HEK293T (cell line): ENCODE measurements around the gene OTUB1.
A peak's percentile ranks its signal among the peaks of the same experiment; 100 is the strongest.
"Not testable (repeated sequence)": the region's sequence is repeated elsewhere in the genome, so short reads cannot be mapped to it uniquely, and the experiment has no call there.

Experiments
- CTCF ChIA-PET: fragments of 350-600 bp; formaldehyde crosslinking; extraction: SDS; loops from one replicate; lab custom pipeline; 2021; ENCODE audit warnings: antibody characterized with exemption, inconsistent platforms; lab: Yijun Ruan, JAX
- POLR2A ChIA-PET: fragments of 350-600 bp; formaldehyde crosslinking; extraction: SDS; loops from one replicate; lab custom pipeline; 2020; ENCODE audit warnings: antibody characterized with exemption, inconsistent platforms; lab: Yijun Ruan, JAX
- DNase-seq: peaks from one replicate; pipeline ENCODE4 v3.0.0; 2012; ENCODE audit warnings: mixed read lengths; ENCODE audit errors: extremely low spot score
- ARNT ChIP-seq: fragments of 450-650 bp; IDR thresholded peaks from 2 replicates; pipeline ENCODE4 v1.6.1; 2017; ENCODE audit warnings: mild to moderate bottlenecking
- BHLHE40 ChIP-seq: fragments of 450-650 bp; IDR thresholded peaks from 2 replicates; pipeline ENCODE4 v1.6.1; 2016; ENCODE audit warnings: mild to moderate bottlenecking, moderate library complexity, borderline replicate concordance
- CTBP1 ChIP-seq: fragments of 450-650 bp; IDR thresholded peaks from 2 replicates; pipeline ENCODE4 v1.6.1; 2016; ENCODE audit warnings: borderline replicate concordance
- ELF4 ChIP-seq: fragments of 450-650 bp; IDR thresholded peaks from 2 replicates; pipeline ENCODE4 v1.6.1; 2017; ENCODE audit warnings: antibody characterized with exemption
- FOXA1 ChIP-seq: fragments of 450-650 bp; IDR thresholded peaks from 2 replicates; pipeline ENCODE4 v1.6.1; 2016; ENCODE audit warnings: mild to moderate bottlenecking
- FOXK2 ChIP-seq: fragments of 450-650 bp; IDR thresholded peaks from 2 replicates; pipeline ENCODE4 v1.6.1; 2016; ENCODE audit warnings: mild to moderate bottlenecking
- FOXM1 ChIP-seq: fragments of 450-650 bp; IDR thresholded peaks from 2 replicates; pipeline ENCODE4 v1.6.1; 2017; ENCODE audit warnings: mild to moderate bottlenecking, borderline replicate concordance
- HDGF ChIP-seq: fragments of 450-650 bp; IDR thresholded peaks from 2 replicates; pipeline ENCODE4 v1.6.1; 2017; ENCODE audit warnings: antibody characterized with exemption, borderline replicate concordance
- L3MBTL2 ChIP-seq: fragments of 450-650 bp; conservative IDR thresholded peaks from 2 replicates; pipeline ENCODE4 v1.6.1; 2016; ENCODE audit warnings: mild to moderate bottlenecking
- LEF1 ChIP-seq: fragments of 450-650 bp; IDR thresholded peaks from 2 replicates; pipeline ENCODE4 v1.6.1; 2017; ENCODE audit warnings: mild to moderate bottlenecking, borderline replicate concordance
- NFRKB ChIP-seq: fragments of 450-650 bp; IDR thresholded peaks from 2 replicates; pipeline ENCODE4 v1.6.1; 2016; ENCODE audit warnings: mild to moderate bottlenecking, moderate library complexity
- SP1 ChIP-seq: fragments of 450-650 bp; IDR thresholded peaks from 2 replicates; pipeline ENCODE4 v1.6.1; 2017
- SUZ12 ChIP-seq: fragments of 450-650 bp; IDR thresholded peaks from 2 replicates; pipeline ENCODE4 v1.6.1; 2016; ENCODE audit warnings: mild to moderate bottlenecking
- TARDBP ChIP-seq: fragments of 450-650 bp; IDR thresholded peaks from 2 replicates; pipeline ENCODE4 v1.6.1; 2016
- ZNF384 ChIP-seq: fragments of 450-650 bp; IDR thresholded peaks from 2 replicates; pipeline ENCODE4 v1.6.1; 2016
- TF ChIP-seq, protein P1 (sequence below): fragments of 450-650 bp; IDR thresholded peaks from 2 replicates; pipeline ENCODE4 v1.6.1; 2016

OTUB1 gene

DNA sequence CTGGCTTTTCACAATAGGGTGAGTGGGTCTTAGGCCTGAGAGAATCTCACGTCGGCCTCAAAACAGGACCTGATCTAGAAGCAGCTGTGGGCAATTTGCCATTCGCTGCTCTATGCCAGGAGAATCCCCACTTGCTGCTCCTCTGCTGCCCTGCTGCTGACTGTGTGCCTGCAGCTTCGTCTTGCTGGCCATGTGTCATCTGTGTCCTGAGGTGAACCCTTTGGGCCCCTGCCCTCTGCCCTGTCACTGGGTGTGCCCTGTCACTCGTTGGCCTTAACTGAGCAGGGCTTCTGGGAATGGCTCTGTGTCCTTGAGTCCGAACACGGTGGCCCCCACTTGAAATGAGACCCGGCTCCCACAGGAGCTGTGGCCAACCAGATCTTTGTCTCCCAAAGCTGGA, 41.3 kb upstream of the OTUB1 start:
- ChIA-PET POLR2A (interaction anchor here (1.0 to 1.9 kb wide), 4 partner anchors 28 to 115 kb away, joined by 3 to 10 read pairs (median 5); partner anchors contain the start of genes COX8A and RCOR2), CTCF (interaction anchor here (0.8 to 2.3 kb wide), 6 partner anchors 11 to 176 kb away, joined by 3 to 17 read pairs (median 6); partner anchors contain the start of genes MARK2 and ZFTA)
- DNase-seq = no peak
- no peak for TF ChIP-seq HDGF
- no peak for TF ChIP-seq L3MBTL2
- no peak for TF ChIP-seq FOXM1
- TF ChIP-seq TARDBP = no peak
- TF ChIP-seq SP1 = no peak
- TF ChIP-seq ARNT = no peak
- TF ChIP-seq LEF1 = no peak
- TF ChIP-seq CTBP1 = no peak
- no peak for TF ChIP-seq BHLHE40
- TF ChIP-seq, protein P1, sequence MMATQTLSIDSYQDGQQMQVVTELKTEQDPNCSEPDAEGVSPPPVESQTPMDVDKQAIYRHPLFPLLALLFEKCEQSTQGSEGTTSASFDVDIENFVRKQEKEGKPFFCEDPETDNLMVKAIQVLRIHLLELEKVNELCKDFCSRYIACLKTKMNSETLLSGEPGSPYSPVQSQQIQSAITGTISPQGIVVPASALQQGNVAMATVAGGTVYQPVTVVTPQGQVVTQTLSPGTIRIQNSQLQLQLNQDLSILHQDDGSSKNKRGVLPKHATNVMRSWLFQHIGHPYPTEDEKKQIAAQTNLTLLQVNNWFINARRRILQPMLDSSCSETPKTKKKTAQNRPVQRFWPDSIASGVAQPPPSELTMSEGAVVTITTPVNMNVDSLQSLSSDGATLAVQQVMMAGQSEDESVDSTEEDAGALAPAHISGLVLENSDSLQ = no peak
- no peak for TF ChIP-seq FOXA1
- TF ChIP-seq SUZ12 = no peak
- no peak for TF ChIP-seq NFRKB
- TF ChIP-seq ELF4 = no peak
- TF ChIP-seq ZNF384 = no peak
- TF ChIP-seq FOXK2 = no peak

GRCh38 chr11:63945477-63946163, 40.6 kb upstream of the OTUB1 start:
- peak; percentile 71 for DNase-seq
- ChIA-PET CTCF (interaction anchor here (0.6 to 2.3 kb wide), 20 partner anchors 10 to 466 kb away, joined by 3 to 17 read pairs (median 4); partner anchors contain the start of genes COX8A, MARK2, RCOR2 and ZFTA), POLR2A (interaction anchor here (0.7 to 1.9 kb wide), 4 partner anchors 13 to 115 kb away, joined by 3 to 10 read pairs (median 6); partner anchors contain the start of genes COX8A and RCOR2)
- TF ChIP-seq L3MBTL2 = no peak
- no peak for TF ChIP-seq SUZ12
- no peak for TF ChIP-seq ELF4

- no peak for DNase-seq
- ChIA-PET CTCF (interaction anchor here (0.7 kb wide), 1 partner anchor 18 kb away, joined by 3 read pairs; no protein-coding TSS in a partner anchor), POLR2A (interaction anchor here (0.8 kb wide), 1 partner anchor 15 kb away, joined by 3 read pairs; no protein-coding TSS in a partner anchor)
- TF ChIP-seq ZNF384 (no peak), FOXA1 (no peak), BHLHE40 (no peak), FOXK2 (no peak)
These were observed 34.3 kb upstream of the OTUB1 start for GRCh38 chr11:63951779-63952536.

DNA sequence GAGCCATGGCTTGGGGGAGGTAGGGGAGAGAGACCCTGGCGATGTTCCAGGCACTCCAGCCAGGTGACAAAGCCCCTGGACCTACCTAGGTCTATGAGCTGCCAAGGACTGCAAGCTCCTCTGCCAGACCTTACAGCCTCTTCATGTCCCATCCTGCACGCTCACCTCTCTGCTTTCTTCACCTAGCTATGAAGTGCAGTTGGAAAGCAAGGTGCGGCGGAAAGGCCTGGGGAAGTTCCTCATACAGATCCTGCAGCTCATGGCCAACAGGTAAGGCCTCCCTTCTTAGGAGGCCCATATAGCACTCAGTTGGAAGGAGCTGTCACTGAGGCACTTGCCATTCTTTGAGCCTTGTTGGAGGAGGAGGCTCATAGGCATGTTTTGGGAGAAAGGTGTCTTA, 33.7 kb upstream of the OTUB1 start:
- ChIA-PET CTCF (no interaction called here), POLR2A (no interaction called here)
- no peak for TF ChIP-seq ARNT
- no peak for TF ChIP-seq BHLHE40
- no peak for TF ChIP-seq FOXA1
- DNase-seq = no peak

DNA sequence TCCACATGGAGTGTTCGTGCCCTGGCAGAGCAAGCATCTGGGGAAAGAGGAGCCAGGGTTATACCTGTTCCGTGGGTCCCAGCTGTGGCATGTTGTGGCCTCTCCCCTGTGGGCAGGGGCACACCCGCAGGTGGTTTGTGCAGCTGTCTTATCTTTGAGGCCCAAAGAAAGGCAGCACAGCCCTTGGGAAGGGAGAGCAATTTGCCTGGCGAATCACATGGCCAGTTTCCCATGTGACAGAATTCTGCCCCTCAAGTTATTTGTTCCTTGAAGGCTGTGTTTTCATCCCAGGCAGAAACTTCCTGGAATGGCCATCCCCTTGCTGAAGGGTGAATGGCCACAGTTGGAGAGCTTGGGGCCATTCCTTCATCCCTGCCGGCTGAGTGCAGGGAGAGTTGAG, 28.2 kb upstream of the OTUB1 start:
- no peak for DNase-seq
- CTCF ChIA-PET = interaction anchor here (1.0 kb wide), 1 partner anchor 68 kb away, joined by 3 read pairs; no protein-coding TSS in a partner anchor
- TF ChIP-seq LEF1 = no peak
- TF ChIP-seq NFRKB = no peak
- no peak for TF ChIP-seq ELF4
- TF ChIP-seq FOXM1 = no peak
- no peak for TF ChIP-seq ZNF384
- TF ChIP-seq SUZ12 = no peak
- no peak for TF ChIP-seq TARDBP
- no peak for TF ChIP-seq HDGF
- no peak for TF ChIP-seq BHLHE40
- POLR2A ChIA-PET = interaction anchor here (1.1 to 1.4 kb wide), 2 partner anchors 12 to 17 kb away, joined by 4 to 6 read pairs; partner anchors contain the start of gene COX8A

GRCh38 chr11:63961608-63962412, 24.4 kb upstream of the OTUB1 start:
- no peak for DNase-seq
- ChIA-PET CTCF (interaction anchor here (0.6 to 3.4 kb wide), 2 partner anchors 16 to 18 kb away, joined by 3 to 10 read pairs; no protein-coding TSS in a partner anchor), POLR2A (interaction anchor here (1.1 kb wide), 1 partner anchor 12 kb away, joined by 3 read pairs; the partner anchor contains the start of gene COX8A)
- no peak for TF ChIP-seq L3MBTL2
- no peak for TF ChIP-seq HDGF
- TF ChIP-seq, protein P1 = no peak
- TF ChIP-seq ELF4 = no peak
- TF ChIP-seq LEF1 = no peak
- no peak for TF ChIP-seq BHLHE40
- TF ChIP-seq NFRKB = no peak
- no peak for TF ChIP-seq SUZ12
- no peak for TF ChIP-seq ZNF384
- no peak for TF ChIP-seq SP1
- TF ChIP-seq TARDBP = no peak
- TF ChIP-seq FOXA1 = no peak

GRCh38 chr11:63963895-63964294, 22.3 kb upstream of the OTUB1 start:
- DNase-seq, POLR2A ChIA-PET, CTCF ChIA-PET: not testable (repeated sequence)
